Omental fat pad (tissue), 4 donors: Measurements from ENCODE around the gene TSHZ1. TPM values are rescaled to one million over a fixed set of nuclear protein-coding genes. Genes with fewer than 3 reads are reported as not detected.

Experiments
- ATAC-seq: fragments of 150-250 bp; one replicate; pipeline ENCODE4 v1.9.1; 2016; ENCODE audit warnings: mild to moderate bottlenecking, moderate library complexity; ENCODE audit not compliant: low FRiP score
- DNase-seq: peaks from one replicate; pipeline ENCODE4 v3.0.0-alpha.2; 2019; ENCODE audit warnings: low spot score
- total RNA-seq, 4 donors: library from RNA; depleted of rRNA; stranded (reverse); fragments of >200 nt; gene quantifications; one replicate each; pipeline ENCODE4 v1.1.0, GENCODE V29; 2016
- TF ChIP-seq, protein P1 (sequence below), 3 donors: fragments of 450-650 bp; IDR thresholded peaks; one replicate each; pipeline ENCODE4 v1.5.1; 2016 to 2017; ENCODE audit warnings: antibody characterized with exemption in 3 of 3, mild to moderate bottlenecking in 3 of 3, moderate library complexity in 2 of 3

TSHZ1 gene
- total RNA-seq, 4 donors from 2014 or later: 11.6 to 18.4 (median 13.7) TPM

DNA sequence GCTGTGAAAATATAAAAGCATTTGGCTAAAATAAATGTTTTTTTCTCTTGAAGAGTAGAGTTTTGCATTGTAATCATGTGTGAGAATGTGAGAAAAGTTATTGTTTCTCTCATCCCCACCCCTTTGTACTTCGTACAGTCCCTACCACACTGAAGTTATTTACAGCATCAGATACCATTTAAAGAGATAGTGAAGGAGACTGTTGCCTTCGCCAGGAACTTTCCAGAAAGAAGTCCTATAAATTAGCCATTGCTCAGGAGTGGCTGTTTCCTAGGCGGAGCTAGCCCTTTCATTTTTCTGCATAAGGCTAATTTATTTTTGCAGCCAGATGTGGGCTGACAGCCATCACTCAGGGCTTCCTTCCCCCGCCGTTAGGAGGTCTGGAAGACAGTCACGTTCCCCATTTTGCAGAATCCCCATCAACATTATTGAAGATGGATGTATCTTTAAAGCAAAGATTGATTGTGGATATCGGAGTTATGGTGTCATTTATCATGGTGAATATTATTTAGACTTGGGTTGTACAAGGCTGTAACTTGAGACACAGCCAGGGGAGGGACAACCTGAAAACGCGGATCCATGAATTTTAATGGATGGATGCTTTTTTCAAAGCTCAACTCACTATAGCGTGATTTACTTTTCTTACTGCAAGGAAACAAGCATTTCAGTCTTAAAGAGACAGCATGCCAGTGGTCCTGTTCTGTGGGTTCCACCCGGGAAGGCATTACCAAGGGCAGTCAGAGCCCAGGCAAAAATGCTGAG, 17.1 kb downstream of the TSHZ1 start:
- DNase-seq (no peak), ATAC-seq (no peak)
- TF ChIP-seq, protein P1, sequence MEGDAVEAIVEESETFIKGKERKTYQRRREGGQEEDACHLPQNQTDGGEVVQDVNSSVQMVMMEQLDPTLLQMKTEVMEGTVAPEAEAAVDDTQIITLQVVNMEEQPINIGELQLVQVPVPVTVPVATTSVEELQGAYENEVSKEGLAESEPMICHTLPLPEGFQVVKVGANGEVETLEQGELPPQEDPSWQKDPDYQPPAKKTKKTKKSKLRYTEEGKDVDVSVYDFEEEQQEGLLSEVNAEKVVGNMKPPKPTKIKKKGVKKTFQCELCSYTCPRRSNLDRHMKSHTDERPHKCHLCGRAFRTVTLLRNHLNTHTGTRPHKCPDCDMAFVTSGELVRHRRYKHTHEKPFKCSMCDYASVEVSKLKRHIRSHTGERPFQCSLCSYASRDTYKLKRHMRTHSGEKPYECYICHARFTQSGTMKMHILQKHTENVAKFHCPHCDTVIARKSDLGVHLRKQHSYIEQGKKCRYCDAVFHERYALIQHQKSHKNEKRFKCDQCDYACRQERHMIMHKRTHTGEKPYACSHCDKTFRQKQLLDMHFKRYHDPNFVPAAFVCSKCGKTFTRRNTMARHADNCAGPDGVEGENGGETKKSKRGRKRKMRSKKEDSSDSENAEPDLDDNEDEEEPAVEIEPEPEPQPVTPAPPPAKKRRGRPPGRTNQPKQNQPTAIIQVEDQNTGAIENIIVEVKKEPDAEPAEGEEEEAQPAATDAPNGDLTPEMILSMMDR (IDR thresholded peaks at IDR 0.05): no peak

DNA sequence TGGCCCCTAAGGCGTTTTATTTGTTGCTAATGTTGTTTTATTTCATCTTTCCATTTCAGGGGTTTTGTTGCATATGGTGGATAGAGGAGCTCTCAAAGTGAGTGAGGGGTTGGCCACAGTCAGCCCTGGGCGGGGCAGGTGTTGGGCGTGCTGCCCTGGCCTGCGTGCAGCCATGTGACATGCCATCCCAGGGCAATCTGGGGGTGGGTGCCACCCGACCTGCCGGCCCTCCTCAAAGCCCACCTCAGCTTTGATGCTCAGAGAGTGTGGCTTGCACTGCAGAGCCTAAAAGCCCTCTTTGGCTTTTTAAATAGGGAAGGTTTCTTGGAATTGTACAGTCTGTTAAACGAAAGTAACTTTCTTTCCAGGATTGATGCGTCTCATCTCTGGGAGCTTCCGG, 18.4 kb downstream of the TSHZ1 start:
- no peak for ATAC-seq
- TF ChIP-seq, protein P1 (IDR thresholded peaks at IDR 0.05): no peak
- DNase-seq: no peak

- TF ChIP-seq, protein P1 (IDR thresholded peaks at IDR 0.05): no peak
- no peak for DNase-seq
- ATAC-seq: no peak
These were observed 18.8 kb downstream of the TSHZ1 start for GRCh38 chr18:75229437-75229836.

DNA sequence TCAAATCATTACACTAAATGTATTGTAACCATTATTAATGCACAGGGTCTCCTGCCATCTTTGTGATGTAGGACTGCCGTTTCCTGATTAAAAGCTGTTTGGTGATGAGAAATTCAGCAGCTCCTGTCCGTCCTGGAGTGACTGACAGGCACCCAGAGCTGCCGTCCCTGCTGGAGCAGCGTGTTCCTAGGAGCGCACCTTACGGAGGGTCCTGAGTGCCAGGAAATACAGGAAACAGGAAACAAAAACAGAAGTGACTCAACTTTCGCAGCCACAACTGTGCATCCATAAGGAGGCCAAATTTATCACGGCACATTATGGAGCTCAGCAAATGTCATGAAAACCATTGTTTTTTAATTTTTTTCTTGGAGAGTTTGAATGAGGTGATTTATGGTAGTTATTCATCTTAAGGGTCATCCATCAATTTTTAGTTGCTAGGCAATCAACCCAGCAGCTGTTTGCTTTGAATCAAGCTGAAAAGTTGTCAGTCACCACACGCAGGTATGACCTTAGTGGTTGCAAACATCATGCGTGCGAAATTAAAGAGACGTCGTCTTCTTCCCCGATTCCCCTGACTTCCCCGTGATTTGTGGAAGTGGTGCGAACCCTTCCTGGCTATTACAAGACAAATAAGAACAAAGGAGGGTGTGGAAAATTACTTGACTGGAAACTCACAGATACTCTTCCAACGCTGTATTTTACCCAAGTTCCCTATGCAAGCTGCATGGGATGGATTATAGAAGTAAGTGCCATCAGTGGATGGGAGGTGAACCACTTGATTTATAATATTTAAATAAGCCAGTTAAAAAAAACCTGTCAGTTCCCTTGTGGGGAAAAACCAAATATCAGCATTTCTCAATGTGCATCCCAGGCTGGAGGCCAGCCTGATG, 19.8 kb downstream of the TSHZ1 start:
- ATAC-seq: no peak
- no peak for DNase-seq
- TF ChIP-seq, protein P1 (IDR thresholded peaks at IDR 0.05): no peak

DNA sequence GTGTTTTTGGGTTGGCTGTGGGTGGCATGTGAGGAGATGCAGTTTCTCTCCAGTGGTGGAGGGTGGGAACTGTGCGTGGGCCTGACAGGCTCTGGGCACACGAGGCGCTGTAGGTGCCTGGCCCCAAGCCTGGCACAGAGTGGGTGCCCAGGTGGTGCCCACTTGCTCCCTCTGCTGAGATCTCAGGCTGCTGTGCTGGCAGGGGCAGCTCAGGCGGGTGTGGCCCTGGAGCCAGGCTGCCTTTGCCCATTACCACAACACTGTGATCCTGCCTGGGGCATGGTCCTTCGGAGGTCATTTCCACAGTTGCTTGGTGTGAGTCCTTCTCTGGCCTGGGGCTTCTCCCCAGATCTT, 20.4 kb downstream of the TSHZ1 start:
- DNase-seq (no peak), ATAC-seq (no peak)
- TF ChIP-seq, protein P1 (IDR thresholded peaks at IDR 0.05): no peak

GRCh38 chr18:75234901-75235300, 24.3 kb downstream of the TSHZ1 start:
- no peak for ATAC-seq
- TF ChIP-seq, protein P1 (IDR thresholded peaks at IDR 0.05): no peak
- no peak for DNase-seq
